GM18519 (cell line): Measurements from ENCODE around the gene MAST4.

Experiments
- ATAC-seq: cut with Tn5 transposase; IDR thresholded peaks from one replicate; pipeline ENCODE4 v1.9.1; 2021; ENCODE audit warnings: mild to moderate bottlenecking, moderate library complexity; ENCODE audit not compliant: unreplicated experiment, low FRiP score

Gene MAST4

GRCh38 chr5:66981266-66982055 lies 385.3 kb downstream of the MAST4 start:
- no peak for ATAC-seq

GRCh38 chr5:66982056-66982387 lies 385.8 kb downstream of the MAST4 start:
- ATAC-seq: no peak

GRCh38 chr5:66982470-66982869 lies 386.3 kb downstream of the MAST4 start:
- no peak for ATAC-seq

- ATAC-seq: no peak
Measured at GRCh38 chr5:66985417-66985816, 389.2 kb downstream of the MAST4 start.

- ATAC-seq: no peak
Measured at GRCh38 chr5:66986009-66986408, 389.8 kb downstream of the MAST4 start.

GRCh38 chr5:66986534-66986933 lies 390.3 kb downstream of the MAST4 start:
- ATAC-seq: no peak

- ATAC-seq: no peak
Measured at GRCh38 chr5:66987126-66987525, 390.9 kb downstream of the MAST4 start.

GRCh38 chr5:66987540-66987939 lies 391.3 kb downstream of the MAST4 start:
- ATAC-seq: no peak

GRCh38 chr5:66987949-66988838 lies 392.0 kb downstream of the MAST4 start:
- no peak for ATAC-seq

GRCh38 chr5:66989286-66989685 lies 393.1 kb downstream of the MAST4 start:
- ATAC-seq: no peak

- no peak for ATAC-seq
Measured at GRCh38 chr5:66989781-66990180, 393.6 kb downstream of the MAST4 start.

GRCh38 chr5:66991746-66992145 lies 395.6 kb downstream of the MAST4 start:
- no peak for ATAC-seq

- ATAC-seq: no peak
Measured at GRCh38 chr5:66992547-66992946, 396.4 kb downstream of the MAST4 start.

GRCh38 chr5:66993448-66993847 lies 397.3 kb downstream of the MAST4 start:
- ATAC-seq: no peak

GRCh38 chr5:66993882-66994281 lies 397.7 kb downstream of the MAST4 start:
- ATAC-seq: no peak

- no peak for ATAC-seq
Measured at GRCh38 chr5:66994790-66995189, 398.6 kb downstream of the MAST4 start.

GRCh38 chr5:67000794-67001475 lies 404.7 kb downstream of the MAST4 start:
- ATAC-seq: no peak

GRCh38 chr5:67002832-67003684 lies 406.9 kb downstream of the MAST4 start:
- no peak for ATAC-seq

- no peak for ATAC-seq
Measured at GRCh38 chr5:67003685-67003934, 407.4 kb downstream of the MAST4 start.

GRCh38 chr5:67003935-67004729 lies 407.9 kb downstream of the MAST4 start:
- no peak for ATAC-seq
